GM20000 (cell line): ENCODE results near the gene NOTO.
A peak's percentile ranks its signal among the peaks of the same experiment; 100 is the strongest.
"Not testable (repeated sequence)": the region's sequence is repeated elsewhere in the genome, so short reads cannot be mapped to it uniquely, and the experiment has no call there.

ENCODE experiments used
- DNase-seq: peaks from one replicate; pipeline ENCODE4 v3.0.0; 2012; ENCODE audit warnings: low spot score
- CTCF ChIP-seq: IDR thresholded peaks from 2 replicates; pipeline ENCODE4 v1.5.1; 2012; ENCODE audit warnings: mild to moderate bottlenecking, control low read depth; ENCODE audit errors: extremely low read depth, missing control alignments

Gene NOTO

GRCh38 chr2:73202156-73203054 lies at the start of gene NOTO:
Gene NOTO, plus strand, starts transcription at chr2:73202574. Its CDS starts 93 bp downstream, at chr2:73202667.
- no peak for DNase-seq
- no peak for TF ChIP-seq CTCF

GRCh38 chr2:73156539-73157124 lies 45.7 kb upstream of the NOTO start:
- TF ChIP-seq CTCF, result no peak
- peak; percentile 26 for DNase-seq

GRCh38 chr2:73162856-73163391 lies 39.5 kb upstream of the NOTO start:
- TF ChIP-seq CTCF, result no peak
- DNase-seq, result no peak

- peak; percentile 73 for DNase-seq
- peak; percentile 55 for TF ChIP-seq CTCF
Measured at GRCh38 chr2:73163483-73164367, 38.6 kb upstream of the NOTO start.

GRCh38 chr2:73165978-73166377 lies 36.4 kb upstream of the NOTO start:
- DNase-seq, result not testable (repeated sequence)

GRCh38 chr2:73166813-73167212 lies 35.6 kb upstream of the NOTO start:
- not testable (repeated sequence) for DNase-seq

- not testable (repeated sequence) for DNase-seq
Measured at GRCh38 chr2:73168348-73168747, 34.0 kb upstream of the NOTO start.

- DNase-seq, result not testable (repeated sequence)
Measured at GRCh38 chr2:73170341-73170740, 32.0 kb upstream of the NOTO start.

GRCh38 chr2:73172963-73173362 lies 29.4 kb upstream of the NOTO start:
- TF ChIP-seq CTCF, result no peak

More at GRCh38 chr2:73172963-73173362, 29.4 kb upstream of the NOTO start:
- DNase-seq, result peak; percentile 72
